Measurements from ENCODE around the gene ZFPM1.

DNA sequence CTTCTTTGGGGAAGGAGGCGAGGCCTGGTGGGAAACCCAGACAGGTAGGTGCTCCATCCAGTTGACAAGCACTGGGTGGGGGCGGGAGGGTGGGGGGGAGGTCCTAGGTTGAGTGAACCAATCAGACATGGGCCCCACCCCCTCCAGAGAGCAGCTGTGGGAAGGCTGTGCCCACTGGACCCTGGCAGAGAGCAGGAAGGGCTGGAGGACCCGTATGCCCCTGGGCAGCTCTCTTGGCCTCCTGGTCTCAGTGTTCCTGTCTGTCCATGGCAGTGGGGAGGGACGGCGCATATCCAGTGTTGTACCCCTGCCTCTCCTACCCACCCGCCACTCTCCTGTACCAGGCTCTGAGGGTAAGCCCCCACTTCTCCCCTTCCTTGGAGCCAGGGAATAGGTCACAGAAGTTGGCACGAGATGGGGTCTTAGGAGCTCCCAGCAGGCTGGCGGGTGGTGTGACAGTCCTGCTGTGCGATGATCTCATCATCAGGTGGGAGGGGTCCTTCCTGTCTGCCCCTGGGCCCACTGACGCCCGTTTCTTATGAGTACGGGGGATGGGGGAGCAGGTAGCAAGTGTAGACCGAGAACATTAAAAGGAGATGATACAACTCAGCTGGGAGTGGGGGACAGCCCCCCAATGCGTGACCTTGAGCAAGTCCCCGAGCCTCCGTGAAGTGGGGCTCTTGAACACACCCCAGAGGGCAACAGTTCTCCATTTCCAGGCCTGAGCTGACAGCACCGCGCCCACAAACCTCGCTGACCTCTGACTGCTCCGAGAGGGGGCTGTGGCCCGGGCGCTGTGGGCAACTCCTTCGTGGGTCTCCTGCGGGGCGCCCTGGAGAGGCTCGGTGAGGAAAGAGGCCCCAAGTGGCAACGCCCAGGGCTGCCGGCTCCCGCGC is 1.2 kb upstream of the ZFPM1 start:
- TF ChIP-seq, protein P1, sequence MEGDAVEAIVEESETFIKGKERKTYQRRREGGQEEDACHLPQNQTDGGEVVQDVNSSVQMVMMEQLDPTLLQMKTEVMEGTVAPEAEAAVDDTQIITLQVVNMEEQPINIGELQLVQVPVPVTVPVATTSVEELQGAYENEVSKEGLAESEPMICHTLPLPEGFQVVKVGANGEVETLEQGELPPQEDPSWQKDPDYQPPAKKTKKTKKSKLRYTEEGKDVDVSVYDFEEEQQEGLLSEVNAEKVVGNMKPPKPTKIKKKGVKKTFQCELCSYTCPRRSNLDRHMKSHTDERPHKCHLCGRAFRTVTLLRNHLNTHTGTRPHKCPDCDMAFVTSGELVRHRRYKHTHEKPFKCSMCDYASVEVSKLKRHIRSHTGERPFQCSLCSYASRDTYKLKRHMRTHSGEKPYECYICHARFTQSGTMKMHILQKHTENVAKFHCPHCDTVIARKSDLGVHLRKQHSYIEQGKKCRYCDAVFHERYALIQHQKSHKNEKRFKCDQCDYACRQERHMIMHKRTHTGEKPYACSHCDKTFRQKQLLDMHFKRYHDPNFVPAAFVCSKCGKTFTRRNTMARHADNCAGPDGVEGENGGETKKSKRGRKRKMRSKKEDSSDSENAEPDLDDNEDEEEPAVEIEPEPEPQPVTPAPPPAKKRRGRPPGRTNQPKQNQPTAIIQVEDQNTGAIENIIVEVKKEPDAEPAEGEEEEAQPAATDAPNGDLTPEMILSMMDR (conservative IDR thresholded peaks at IDR 0.05): no peak
- TF ChIP-seq ZFX (IDR thresholded peaks at IDR 0.05): no peak
